ENCODE measurements around the gene GIGYF2. TPM values are rescaled to one million over a fixed set of nuclear protein-coding genes. Genes with fewer than 3 reads are reported as not detected.
A peak's percentile ranks its signal among the peaks of the same experiment; 100 is the strongest.

Gene GIGYF2
- total RNA-seq, 1 donor, result 58.5 TPM

- DNase-seq (ENCODE audit: low read depth), result peak; percentile 45
- TF ChIP-seq CTCF (IDR thresholded peaks at IDR 0.05; ENCODE audit: insufficient read depth, low read length), result no peak
- no peak overlapping the region for H3K4me3 ChIP-seq (ENCODE audit: low read depth, low read length)
Observed at GRCh38 chr2:232908695-232909094, 211.6 kb downstream of the GIGYF2 start.

Small RNA genes lying within 50 kb of the gene (small RNA-seq; reads per million reads assigned to genes)
- gene RF00019, result not detected
- gene RN7SL359P, result not detected
- gene RNU6-107P, result not detected

Other genes starting within 250 kb of the GIGYF2 start
- not detected in 2 replicates for gene ALPI, start 241.2 kb upstream of the GIGYF2 start, total RNA-seq (ENCODE audit: low replicate concordance)
- not detected in 2 replicates for gene ECEL1, start 209.5 kb upstream of the GIGYF2 start, total RNA-seq (ENCODE audit: low replicate concordance)
- gene PRSS56, start 176.9 kb upstream of the GIGYF2 start, total RNA-seq (ENCODE audit: low replicate concordance), result not detected in 2 replicates
- not detected in 2 replicates for gene CHRND, start 171.2 kb upstream of the GIGYF2 start, total RNA-seq (ENCODE audit: low replicate concordance)
- gene CHRNG, start 157.6 kb upstream of the GIGYF2 start, total RNA-seq (ENCODE audit: low replicate concordance), result not detected in 2 replicates
- gene TIGD1, start 146.8 kb upstream of the GIGYF2 start, total RNA-seq (ENCODE audit: low replicate concordance), result 3.3 and 7.8 TPM in 2 replicates
- gene EIF4E2, start 146.6 kb upstream of the GIGYF2 start, total RNA-seq (ENCODE audit: low replicate concordance), result 49.1 and 72.6 TPM in 2 replicates
- 0.45 and 0.49 TPM in 2 replicates for gene EFHD1, start 63.7 kb upstream of the GIGYF2 start, total RNA-seq (ENCODE audit: low replicate concordance)
- gene KCNJ13, start 79.2 kb downstream of the GIGYF2 start, total RNA-seq (ENCODE audit: low replicate concordance), result not detected in 2 replicates
- 0.33 and 0.72 TPM in 2 replicates for gene SNORC, start 172.9 kb downstream of the GIGYF2 start, total RNA-seq (ENCODE audit: low replicate concordance)